Pulmonary artery endothelial cell (primary cell): Measurements from ENCODE around the gene PKLR. TPM values are rescaled to one million over a fixed set of nuclear protein-coding genes. Genes with fewer than 3 reads are reported as not detected.

Experiments
- total RNA-seq: library from RNA; depleted of rRNA; stranded (reverse); fragments of >200 nt; gene quantifications from 2 replicates; pipeline ENCODE4 v1.2.3, GENCODE V29; 2014

Gene PKLR
- total RNA-seq, 1 donor from 2014 or later: not detected

Other genes with a start within 250 kb of the PKLR start
- gene EFNA4, start 237.7 kb downstream of the PKLR start, total RNA-seq: 6.5 and 10.9 TPM in 2 replicates
- 1.2 and 1.9 TPM in 2 replicates for gene EFNA3, start 222.6 kb downstream of the PKLR start, total RNA-seq
- 53.3 and 57.0 TPM in 2 replicates for gene EFNA1, start 173.6 kb downstream of the PKLR start, total RNA-seq
- gene SLC50A1, start 165.6 kb downstream of the PKLR start, total RNA-seq: 24.1 and 40.8 TPM in 2 replicates
- gene DPM3, start 160.9 kb downstream of the PKLR start, total RNA-seq: 29.2 and 31.1 TPM in 2 replicates
- gene KRTCAP2, start 128.1 kb downstream of the PKLR start, total RNA-seq: 117 and 121 TPM in 2 replicates
- 4.1 and 4.9 TPM in 2 replicates for gene TRIM46, start 127.6 kb downstream of the PKLR start, total RNA-seq
- gene THBS3, start 93.5 kb downstream of the PKLR start, total RNA-seq: 12.8 and 17.1 TPM in 2 replicates
- gene MTX1, start 92.7 kb downstream of the PKLR start, total RNA-seq: 45.1 and 54.2 TPM in 2 replicates
- 4.9 and 6.5 TPM in 2 replicates for gene ENTREP3, start 46.0 kb downstream of the PKLR start, total RNA-seq
- 32.3 and 45.2 TPM in 2 replicates for gene SCAMP3, start 39.1 kb downstream of the PKLR start, total RNA-seq
- gene CLK2, start 27.9 kb downstream of the PKLR start, total RNA-seq: 19.8 and 28.7 TPM in 2 replicates
- 0.40 and 0.53 TPM in 2 replicates for gene HCN3, start 24.0 kb downstream of the PKLR start, total RNA-seq
- 425 and 494 TPM in 2 replicates for gene FDPS, start 7.4 kb upstream of the PKLR start, total RNA-seq
- 10.8 and 21.2 TPM in 2 replicates for gene RUSC1, start 19.5 kb upstream of the PKLR start, total RNA-seq